K562 (cell line): ENCODE measurements around the gene GALNT18. TPM values are rescaled to one million over a fixed set of nuclear protein-coding genes. Genes with fewer than 3 reads are reported as not detected.

Experiments
- ATAC-seq: fragments of 200-7000 bp; cut with Tn5 transposase; 3 replicates; pipeline ENCODE4 v1.9.1; 2020; ENCODE audit warnings: moderate library complexity
- BruUV-seq: library from RNA; stranded (reverse); fragments of 400-500 nt; replicated peaks from 2 replicates; lab custom pipeline; 2021; lab: Mats Ljungman, UMichigan
- CTCF ChIA-PET: fragments of 300-600 bp; formaldehyde crosslinking; extraction: SDS; loops from one replicate; lab custom pipeline; 2021; ENCODE audit warnings: low intra/inter-chr PET ratio; lab: Yijun Ruan, JAX
- POLR2A ChIA-PET: fragments of 300-600, 350-650 bp; sonication (Branson Sonifier 250); formaldehyde crosslinking; extraction: SDS; loops from one replicate; lab custom pipeline; 2021; ENCODE audit warnings: antibody characterized with exemption, inconsistent platforms; lab: Yijun Ruan, JAX
- DNase-seq, 4 experiments: peaks; one replicate each; pipeline versions ENCODE4 v3.0.0 to v3.0.0-alpha.2; 2011 to 2018; ENCODE audit warnings: low spot score in 3 of 4, mixed read lengths in 3 of 4; ENCODE audit errors: extremely low read depth in 1 of 4
- FAIRE-seq: peaks from 2 replicates; lab custom pipeline; 2011; peaks lifted over from hg19 to GRCh38; lab: Jason Lieb, UNC
- H2AFZ ChIP-seq: 2 replicates; pipeline ENCODE4 v1.6.0; 2011; ENCODE audit warnings: low read depth, low read length, control low read depth, inconsistent platforms
- H3K27ac ChIP-seq: fragments of 200-600 bp; 3 replicates; pipeline ENCODE4 v1.8.0; 2011; ENCODE audit warnings: low read depth, mild to moderate bottlenecking, control low read depth, inconsistent platforms, low read length, moderate library complexity, mixed read lengths; ENCODE audit errors: extremely low read depth
- H3K27me3 ChIP-seq, 2 experiments: fragments of 300-600 bp in 1 of 2; 2 replicates in 1 of 2; 3 replicates in 1 of 2; pipeline versions ENCODE4 v1.6.0 to v1.8.0; 2011; ENCODE audit warnings: inconsistent platforms in 2 of 2, low read length in 2 of 2, mild to moderate bottlenecking in 1 of 2, mixed read lengths in 1 of 2, moderate library complexity in 1 of 2; ENCODE audit not compliant: control insufficient read depth in 2 of 2, insufficient read depth in 2 of 2
- H3K36me3 ChIP-seq: fragments of 300-600 bp; 3 replicates; pipeline ENCODE4 v1.8.0; 2011; ENCODE audit warnings: mild to moderate bottlenecking, low read length, inconsistent platforms; ENCODE audit not compliant: control insufficient read depth, insufficient read depth
- H3K4me1 ChIP-seq, 2 experiments: fragments of 200-600 bp in 1 of 2; replicated peaks in 1 of 2; 2 replicates in 1 of 2; 3 replicates in 1 of 2; pipeline versions ENCODE4 v1.5.1 to v1.8.0; 2011; ENCODE audit warnings: inconsistent platforms in 2 of 2, low read length in 2 of 2, mild to moderate bottlenecking in 1 of 2, mixed read lengths in 1 of 2, moderate library complexity in 1 of 2; ENCODE audit not compliant: control insufficient read depth in 2 of 2, insufficient read depth in 2 of 2
- H3K4me2 ChIP-seq: 2 replicates; pipeline ENCODE4 v1.6.1; 2011; ENCODE audit warnings: low read length, control low read depth, inconsistent platforms, mixed read lengths; ENCODE audit not compliant: insufficient read depth
- H3K4me3 ChIP-seq: fragments of 200-600 bp; sonication (generic), shearing (Covaris generic); 2 replicates; pipeline ENCODE4 v1.5.1; 2016; ENCODE audit warnings: control low read depth, inconsistent platforms
- H3K79me2 ChIP-seq: fragments of 200-600 bp; 3 replicates; pipeline ENCODE4 v1.8.0; 2011; ENCODE audit warnings: low read length, inconsistent platforms; ENCODE audit not compliant: control insufficient read depth, insufficient read depth
- H3K9ac ChIP-seq, 2 experiments: 2 replicates each; pipeline versions ENCODE4 v1.6.0 to v1.6.1; 2011; ENCODE audit warnings: low read depth in 2 of 2, low read length in 2 of 2, control low read depth in 1 of 2, inconsistent platforms in 1 of 2, mild to moderate bottlenecking in 1 of 2, mixed read lengths in 1 of 2; ENCODE audit not compliant: insufficient read depth in 1 of 2
- H3K9me1 ChIP-seq: one replicate; pipeline ENCODE4 v1.6.0; 2011; ENCODE audit warnings: inconsistent platforms, mild to moderate bottlenecking, low read length, moderate library complexity; ENCODE audit not compliant: control insufficient read depth, insufficient read depth
- H3K9me3 ChIP-seq: replicated peaks from 2 replicates; pipeline ENCODE4 v1.5.1; 2011; ENCODE audit warnings: low read depth, low read length, inconsistent platforms; ENCODE audit not compliant: control insufficient read depth, insufficient read depth
- H4K20me1 ChIP-seq: replicated peaks from 2 replicates; pipeline ENCODE4 v1.6.1; 2011; ENCODE audit warnings: low read length, inconsistent platforms, mixed read lengths; ENCODE audit not compliant: control insufficient read depth, insufficient read depth
- CHD4 ChIP-seq: fragments of 200-600 bp; sonication (generic); IDR thresholded peaks from 3 replicates; pipeline ENCODE4 v1.6.1; 2012; ENCODE audit warnings: low read depth, mild to moderate bottlenecking, mixed read lengths, low read length, inconsistent platforms; ENCODE audit not compliant: insufficient read depth, insufficient replicate concordance, poor library complexity, severe bottlenecking
- CREB5 ChIP-seq: fragments of 250-450 bp; sonication (Bioruptor Pico); IDR thresholded peaks from 2 replicates; pipeline ENCODE4 v1.5.0; 2020; ENCODE audit warnings: mild to moderate bottlenecking
- DPF2 ChIP-seq: fragments of 450-650 bp; IDR thresholded peaks from 2 replicates; pipeline ENCODE4 v1.6.1; 2016
- EGR1 ChIP-seq: fragments of 450-650 bp; conservative IDR thresholded peaks from 2 replicates; pipeline ENCODE4 v1.6.1; 2017; ENCODE audit warnings: mild to moderate bottlenecking
- ELF1 ChIP-seq: fragments of 200-800 bp; sonication (Bioruptor generic); IDR thresholded peaks from 2 replicates; pipeline ENCODE4 v1.6.1; 2016; ENCODE audit warnings: missing genetic modification characterization, missing compliant biosample characterization
- IRF2 ChIP-seq: sonication (generic); formaldehyde crosslinking; IDR thresholded peaks from 2 replicates; pipeline ENCODE4 v1.8.1; 2022; ENCODE audit warnings: mild to moderate bottlenecking, missing genetic modification reagents
- MCM3 ChIP-seq: fragments of 450-650 bp; IDR thresholded peaks from 2 replicates; pipeline ENCODE4 v1.6.1; 2016
- NCOA6 ChIP-seq: fragments of 450-650 bp; IDR thresholded peaks from 2 replicates; pipeline ENCODE4 v1.6.1; 2017; ENCODE audit warnings: mild to moderate bottlenecking
- NR2C2 ChIP-seq, 2 experiments: fragments of 200-800 bp in 1 of 2; sonication (Bioruptor generic) in 1 of 2; sonication (generic) in 1 of 2; formaldehyde crosslinking in 1 of 2; IDR thresholded peaks; 2 replicates each; pipeline versions ENCODE4 v1.6.1 to v1.8.0; 2016 to 2022; ENCODE audit warnings: mild to moderate bottlenecking in 1 of 2, missing compliant biosample characterization in 1 of 2, missing genetic modification characterization in 1 of 2, missing genetic modification reagents in 1 of 2
- PCBP1 ChIP-seq: fragments of 200-400 bp; formaldehyde crosslinking; IDR thresholded peaks from 2 replicates; pipeline ENCODE4 v1.6.1; 2018; ENCODE audit warnings: mild to moderate bottlenecking, low read depth, low read length; ENCODE audit not compliant: poor library complexity, severe bottlenecking
- PKNOX1 ChIP-seq: fragments of 450-650 bp; IDR thresholded peaks from 2 replicates; pipeline ENCODE4 v1.6.1; 2016
- SP1 ChIP-seq: sonication (generic); formaldehyde crosslinking; IDR thresholded peaks from 2 replicates; pipeline ENCODE4 v1.8.1; 2022; ENCODE audit warnings: mild to moderate bottlenecking, missing genetic modification reagents
- SRSF3 ChIP-seq: fragments of 200-400 bp; formaldehyde crosslinking; IDR thresholded peaks from 2 replicates; pipeline ENCODE4 v1.6.1; 2016; ENCODE audit warnings: mild to moderate bottlenecking, low read length, moderate library complexity; ENCODE audit not compliant: insufficient read depth
- WHSC1 ChIP-seq: IDR thresholded peaks from one replicate; pipeline ENCODE4 v1.6.1; 2012; ENCODE audit warnings: low read length, control low read depth, inconsistent platforms
- ZBTB11 ChIP-seq, 3 experiments: fragments of 200-800 bp in 1 of 3; fragments of 250-450 bp in 1 of 3; fragments of 450-650 bp in 1 of 3; sonication (Bioruptor Pico) in 1 of 3; sonication (Bioruptor generic) in 1 of 3; formaldehyde crosslinking in 1 of 3; IDR thresholded peaks; 2 replicates each; pipeline versions ENCODE4 v1.6.1 to v1.8.0; 2016 to 2022; ENCODE audit warnings: mild to moderate bottlenecking in 2 of 3, missing genetic modification characterization in 2 of 3, missing compliant biosample characterization in 1 of 3, moderate library complexity in 1 of 3
- ZNF224 ChIP-seq: sonication (generic); formaldehyde crosslinking; IDR thresholded peaks from 2 replicates; pipeline ENCODE4 v1.8.0; 2022; ENCODE audit warnings: mild to moderate bottlenecking, missing genetic modification reagents
- ZNF75A ChIP-seq: fragments of 450-650 bp; formaldehyde crosslinking; IDR thresholded peaks from 2 replicates; pipeline ENCODE4 v1.4.0; 2020; ENCODE audit warnings: mild to moderate bottlenecking
- WGBS: fragments of 100-300 bp; shearing (Covaris generic); methylation state at CpG from one replicate; pipeline ENCODE4 v1.1.6; 2016; ENCODE audit warnings: low coverage, mixed read lengths; ENCODE audit not compliant: insufficient coverage; ENCODE audit errors: missing lambda C conversion rate; 5-methylcytosine and 5-hydroxymethylcytosine counted together
- in situ Hi-C: fragments of 300-500 bp; cut with MboI; formaldehyde crosslinking; loops from 4 replicates; pipeline ENCODE4 v1.15.0; 2018; ENCODE audit warnings: inconsistent platforms, mixed read lengths
- intact Hi-C: fragments of 100-400 bp; cut with micrococcal nuclease; formaldehyde crosslinking; loops from 2 replicates; pipeline ENCODE4 v1.14.2; 2022
- polyA plus RNA-seq, 8 experiments: library from polyadenylated mRNA; depleted of rRNA in 4 of 8; stranded (reverse) in 5 of 8; unstranded in 3 of 8; fragments of >200 nt; fragmentation: Nextera tagmentation in 2 of 8; fragmentation: Illumina TruSeq in 1 of 8; extraction: Ambion mirVana in 2 of 8; extraction: Trizol in 1 of 8; gene quantifications; 2 replicates each; pipeline versions ENCODE4 v1.2.1 to v1.2.3, GENCODE V29; 2011 to 2014; ENCODE audit warnings: inconsistent platforms in 1 of 8, missing spikeins in 1 of 8
- total RNA-seq, 7 experiments: library from RNA; depleted of rRNA in 6 of 7; stranded (reverse); fragments of >200 nt in 6 of 7; fragmentation: Illumina TruSeq in 2 of 7; extraction: Trizol in 2 of 7; gene quantifications; 2 replicates each; pipeline versions ENCODE4 v1.2.1 to v1.2.3, GENCODE V29; 2011 to 2021; ENCODE audit warnings: low replicate concordance in 1 of 7

GALNT18 gene
- total and polyA plus RNA-seq, 9 of the 15 experiments (the other 6 are each of a cell fraction or from before 2014, with no cell fraction given): not detected

- in situ Hi-C loops: no loop called here
- CTCF ChIA-PET: no interaction called here
Observed at GRCh38 chr11:11456866-11457265, 164.9 kb downstream of the GALNT18 start.

More at GRCh38 chr11:11456866-11457265, 164.9 kb downstream of the GALNT18 start:
- H3K4me2 ChIP-seq: no peak overlapping the region
- DNase-seq (no peak), ATAC-seq (no peak), FAIRE-seq (no peak)
- H3K9ac ChIP-seq: no peak overlapping the region
- no peaks in the 10 kb centered on the region for H3K9me3 ChIP-seq
- H4K20me1 ChIP-seq: 0 out of 2 replicates have a peak, but pooled peaks cover 5% of the 10 kb centered on the region
- no peaks in the 10 kb centered on the region for H3K79me2 ChIP-seq
- POLR2A ChIA-PET: interaction anchor here (0.6 kb wide), 1 partner anchor 272 kb away, joined by 4 read pairs; no protein-coding TSS in a partner anchor
- WGBS: 6% methylated on average over 3 of the region's 3 CpGs
- intact Hi-C loops: no loop called here
- no peak overlapping the region for H3K4me3 ChIP-seq
- no peak for TF ChIP-seq ZNF224 (CRISPR knock-in tag)
- no peak for TF ChIP-seq PKNOX1
- no peak for TF ChIP-seq ZBTB11 (CRISPR knock-in tag; IDR thresholded peaks at IDR 0.05)
- no peak for TF ChIP-seq PCBP1
- TF ChIP-seq IRF2 (CRISPR knock-in tag): no peak
- TF ChIP-seq SP1 (CRISPR knock-in tag): no peak
- no peak for TF ChIP-seq CREB5 (CRISPR knock-in tag)
- TF ChIP-seq MCM3: no peak
- no peak for TF ChIP-seq ZNF75A
- TF ChIP-seq ELF1: no peak
- TF ChIP-seq NCOA6: no peak
- no peak for TF ChIP-seq SRSF3
- TF ChIP-seq EGR1: no peak
- TF ChIP-seq CHD4: no peak
- TF ChIP-seq WHSC1: no peak
- no peak for TF ChIP-seq DPF2
- no peak for TF ChIP-seq NR2C2 (CRISPR knock-in tag; IDR thresholded peaks at IDR 0.05)
- no peak for TF ChIP-seq NR2C2 (tag; IDR thresholded peaks at IDR 0.05)
- no peak overlapping the region for H3K27ac ChIP-seq
- H3K9me1 ChIP-seq: no peaks in the 10 kb centered on the region
- H3K4me1 ChIP-seq: no peaks in the 10 kb centered on the region
- peaks cover 2 to 34% of the 10 kb centered on the region in 2 experiments; a peak in 3 of 5 replicates for H3K27me3 ChIP-seq
- no TSS peak for BruUV-seq
- H3K36me3 ChIP-seq: no peaks in the 10 kb centered on the region
- no peak overlapping the region for H2AFZ ChIP-seq
